ENCODE results near the gene PPP2R2D. TPM values are rescaled to one million over a fixed set of nuclear protein-coding genes. Genes with fewer than 3 reads are reported as not detected.

PPP2R2D gene
- total RNA-seq, 1 experiment from 2014 or later: 35.1 TPM

- H3K4ac ChIP-seq (ENCODE audit: low read depth, low read length): no peak overlapping the region
- Mint-ChIP-seq H3K27ac (peak overlapping the region in 1 of 3 experiments; percentile 57; a peak in 1 of 7 replicates), H3K9me3 (no peaks in the 10 kb centered on the region; a peak in 1 of 5 replicates), H3K27me3 (ENCODE audit: low read depth) (no peaks in the 10 kb centered on the region), H3K4me1 (peaks cover 43 to 49% of the 10 kb centered on the region in 2 experiments), H3K36me3 (ENCODE audit: insufficient read depth in 1 of 3, low read depth in 3 of 3) (peaks cover 4 to 16% (median 11%) of the 10 kb centered on the region in 3 experiments; a peak in 6 of 7 replicates), H3K4me3 (no peak overlapping the region; a peak in 1 of 5 replicates)
- H3K23me2 ChIP-seq (ENCODE audit: insufficient read length, low read depth, low read length, poor library complexity, severe bottlenecking): no peaks in the 10 kb centered on the region
- H3K9me3 ChIP-seq (ENCODE audit: control insufficient read depth, low read depth, low read length): no peaks in the 10 kb centered on the region
- peaks cover 31% of the 10 kb centered on the region for H3K79me1 ChIP-seq (ENCODE audit: insufficient read depth, low read depth, low read length, poor library complexity, severe bottlenecking)
- no peak overlapping the region for H3K4me2 ChIP-seq (ENCODE audit: insufficient read depth, insufficient read length, low read length)
- no peak overlapping the region for H3K14ac ChIP-seq (ENCODE audit: insufficient read depth, low read length)
- no peak overlapping the region for H2BK15ac ChIP-seq (ENCODE audit: low read depth, low read length)
- no peak overlapping the region for H4K91ac ChIP-seq (ENCODE audit: insufficient read length, low read depth, low read length)
- H3K79me2 ChIP-seq (ENCODE audit: insufficient read depth, low read length): peaks cover 33% of the 10 kb centered on the region; the same call in 1 of the 2 replicates
- H4K20me1 ChIP-seq (ENCODE audit: control insufficient read depth, insufficient read depth, insufficient read length): peaks cover 8% of the 10 kb centered on the region
- WGBS (ENCODE audit: extremely low coverage, insufficient read length, low lambda C conversion rate): no CpG with 5 or more reads among the region's 13 CpGs
- no peak overlapping the region for H2AFZ ChIP-seq (ENCODE audit: low read length)
- no peaks in the 10 kb centered on the region for H3K27me3 ChIP-seq (ENCODE audit: insufficient read depth, low read length)
- H4K8ac ChIP-seq (replicated peaks; ENCODE audit: insufficient read length, low read depth, low read length): no peak overlapping the region
- no peak for TF ChIP-seq CTCF (conservative IDR thresholded peaks at IDR 0.05)
- H3K56ac ChIP-seq (ENCODE audit: insufficient read length, low read depth, low read length): no peak overlapping the region
- no peak overlapping the region for H3K27ac ChIP-seq (ENCODE audit: insufficient read length, low read depth, low read length)
- H3K18ac ChIP-seq (ENCODE audit: insufficient read length, low read depth, low read length): no peak overlapping the region
- H3K4me1 ChIP-seq (ENCODE audit: insufficient read depth, low read length): peaks cover 5% of the 10 kb centered on the region; the same call in 1 of the 2 replicates
- no peak overlapping the region for H3T11ph ChIP-seq (ENCODE audit: low read length)
- no peak overlapping the region for H2AK5ac ChIP-seq (ENCODE audit: insufficient read length, low read length)
- no peak overlapping the region for H2BK20ac ChIP-seq (ENCODE audit: low read depth, low read length, poor library complexity, severe bottlenecking)
- H2BK12ac ChIP-seq (ENCODE audit: insufficient read length, low read depth, low read length): no peak overlapping the region
- no peak overlapping the region for H2BK5ac ChIP-seq (ENCODE audit: insufficient read length, low read length)
- H2BK120ac ChIP-seq (ENCODE audit: low read depth, low read length, poor library complexity, severe bottlenecking): no peak overlapping the region
- H4K5ac ChIP-seq (ENCODE audit: insufficient read length, low read depth, low read length): no peak overlapping the region
- no peak for DNase-seq
- H3K9ac ChIP-seq (ENCODE audit: extremely low read depth, insufficient read length, low read length): no peak overlapping the region
- H3K23ac ChIP-seq (ENCODE audit: insufficient read length, low read depth, low read length): no peak overlapping the region
Measured at GRCh38 chr10:131931981-131932380, 31.2 kb downstream of the PPP2R2D start.
